ENCODE measurements around the gene COBLL1. TPM values are rescaled to one million over a fixed set of nuclear protein-coding genes. Genes with fewer than 3 reads are reported as not detected.
A peak's percentile ranks its signal among the peaks of the same experiment; 100 is the strongest.

The COBLL1 gene
- total RNA-seq, 1 donor from 2014 or later = 10.5 TPM

- FAIRE-seq (no peak), DNase-seq (ENCODE audit: low read depth) (no peak)
- peaks cover 2% of the 10 kb centered on the region for H3K36me3 ChIP-seq (ENCODE audit: control insufficient read depth, insufficient read depth, low read length)
- TF ChIP-seq CTCF (IDR thresholded peaks at IDR 0.05; ENCODE audit: insufficient read depth, low read length, severe bottlenecking) = no peak
- H3K4me3 ChIP-seq (ENCODE audit: low read depth, low read length) = no peak overlapping the region
- H3K27me3 ChIP-seq (ENCODE audit: control insufficient read depth, insufficient read depth, low read length) = no peaks in the 10 kb centered on the region
Measured at GRCh38 chr2:164781394-164781793, 60.2 kb downstream of the COBLL1 start.

- H3K36me3 ChIP-seq (ENCODE audit: control insufficient read depth, insufficient read depth, low read length) = peaks cover 2% of the 10 kb centered on the region
- no peak for TF ChIP-seq CTCF (IDR thresholded peaks at IDR 0.05; ENCODE audit: insufficient read depth, low read length, severe bottlenecking)
- H3K27me3 ChIP-seq (ENCODE audit: control insufficient read depth, insufficient read depth, low read length) = no peaks in the 10 kb centered on the region
- DNase-seq (ENCODE audit: low read depth) (no peak), FAIRE-seq (no peak)
- H3K4me3 ChIP-seq (ENCODE audit: low read depth, low read length) = no peak overlapping the region
Measured at GRCh38 chr2:164780611-164781178, 60.9 kb downstream of the COBLL1 start.

- DNase-seq (ENCODE audit: low read depth) = no peak
- FAIRE-seq = no peak
Measured at GRCh38 chr2:164779383-164780057, 62.1 kb downstream of the COBLL1 start.

GRCh38 chr2:164778723-164779122 lies 62.9 kb downstream of the COBLL1 start:
- Histone ChIP-seq H3K36me3 (ENCODE audit: control insufficient read depth, insufficient read depth, low read length) (peaks cover 2% of the 10 kb centered on the region), H3K4me3 (ENCODE audit: low read depth, low read length) (no peak overlapping the region), H3K27me3 (ENCODE audit: control insufficient read depth, insufficient read depth, low read length) (no peaks in the 10 kb centered on the region)
- FAIRE-seq = no peak
- TF ChIP-seq CTCF (IDR thresholded peaks at IDR 0.05; ENCODE audit: insufficient read depth, low read length, severe bottlenecking) = no peak
- DNase-seq (ENCODE audit: low read depth) = peak; percentile 33

More at GRCh38 chr2:164779383-164780057, 62.1 kb downstream of the COBLL1 start:
- Histone ChIP-seq H3K27me3 (ENCODE audit: control insufficient read depth, insufficient read depth, low read length) (no peaks in the 10 kb centered on the region), H3K36me3 (ENCODE audit: control insufficient read depth, insufficient read depth, low read length) (peaks cover 2% of the 10 kb centered on the region), H3K4me3 (ENCODE audit: low read depth, low read length) (no peak overlapping the region)
- TF ChIP-seq CTCF (IDR thresholded peaks at IDR 0.05; ENCODE audit: insufficient read depth, low read length, severe bottlenecking) = no peak

- no peak overlapping the region for H3K4me3 ChIP-seq (ENCODE audit: low read depth, low read length)
- no peaks in the 10 kb centered on the region for H3K27me3 ChIP-seq (ENCODE audit: control insufficient read depth, insufficient read depth, low read length)
- FAIRE-seq (no peak), DNase-seq (ENCODE audit: low read depth) (no peak)
- H3K36me3 ChIP-seq (ENCODE audit: control insufficient read depth, insufficient read depth, low read length) = peaks cover 2% of the 10 kb centered on the region
- TF ChIP-seq CTCF (IDR thresholded peaks at IDR 0.05; ENCODE audit: insufficient read depth, low read length, severe bottlenecking) = no peak
Measured at GRCh38 chr2:164777847-164778461, 63.7 kb downstream of the COBLL1 start.
